UCSD-AML1 (cell line): ENCODE data around the gene GALNT9.
"Not testable (repeated sequence)": the region's sequence is repeated elsewhere in the genome, so short reads cannot be mapped to it uniquely, and the experiment has no call there.

Experiments
- DNase-seq: peaks from one replicate; lab custom pipeline; 2025; ENCODE audit not compliant: unreplicated experiment; lab: John Stamatoyannopoulos, UW

GALNT9 gene

GRCh38 chr12:132202929-132203721 is 126.3 kb downstream of the GALNT9 start:
- no peak for DNase-seq

GRCh38 chr12:132201391-132202120 is 127.8 kb downstream of the GALNT9 start:
- no peak for DNase-seq

- no peak for DNase-seq
These were observed 128.6 kb downstream of the GALNT9 start for GRCh38 chr12:132200800-132201199.

GRCh38 chr12:132199526-132200319 is 129.7 kb downstream of the GALNT9 start:
- no peak for DNase-seq

- DNase-seq, result no peak
These were observed 130.3 kb downstream of the GALNT9 start for GRCh38 chr12:132199101-132199500.

- no peak for DNase-seq
These were observed 131.6 kb downstream of the GALNT9 start for GRCh38 chr12:132197581-132198354.

GRCh38 chr12:132196873-132197390 is 132.5 kb downstream of the GALNT9 start:
- no peak for DNase-seq

GRCh38 chr12:132196038-132196872 is 133.1 kb downstream of the GALNT9 start:
- DNase-seq, result no peak

- DNase-seq, result not testable (repeated sequence)
These were observed 134.1 kb downstream of the GALNT9 start for GRCh38 chr12:132195242-132195641.

GRCh38 chr12:132194556-132194955 is 134.8 kb downstream of the GALNT9 start:
- DNase-seq, result no peak

- no peak for DNase-seq
These were observed 135.3 kb downstream of the GALNT9 start for GRCh38 chr12:132194056-132194455.

GRCh38 chr12:132191715-132192553 is 137.5 kb downstream of the GALNT9 start:
- no peak for DNase-seq

- no peak for DNase-seq
These were observed 138.4 kb downstream of the GALNT9 start for GRCh38 chr12:132190834-132191500.

- peak; percentile 57 for DNase-seq
These were observed 139.2 kb downstream of the GALNT9 start for GRCh38 chr12:132190012-132190755.

GRCh38 chr12:132189378-132190011 is 139.9 kb downstream of the GALNT9 start:
- DNase-seq, result peak; percentile 90

GRCh38 chr12:132188916-132189325 is 140.5 kb downstream of the GALNT9 start:
- DNase-seq, result no peak

GRCh38 chr12:132188451-132188901 is 140.9 kb downstream of the GALNT9 start:
- no peak for DNase-seq
